ENCODE measurements around the gene ANKMY2.
"Not testable (repeated sequence)": the region's sequence is repeated elsewhere in the genome, so short reads cannot be mapped to it uniquely, and the experiment has no call there.

The ANKMY2 gene

DNA sequence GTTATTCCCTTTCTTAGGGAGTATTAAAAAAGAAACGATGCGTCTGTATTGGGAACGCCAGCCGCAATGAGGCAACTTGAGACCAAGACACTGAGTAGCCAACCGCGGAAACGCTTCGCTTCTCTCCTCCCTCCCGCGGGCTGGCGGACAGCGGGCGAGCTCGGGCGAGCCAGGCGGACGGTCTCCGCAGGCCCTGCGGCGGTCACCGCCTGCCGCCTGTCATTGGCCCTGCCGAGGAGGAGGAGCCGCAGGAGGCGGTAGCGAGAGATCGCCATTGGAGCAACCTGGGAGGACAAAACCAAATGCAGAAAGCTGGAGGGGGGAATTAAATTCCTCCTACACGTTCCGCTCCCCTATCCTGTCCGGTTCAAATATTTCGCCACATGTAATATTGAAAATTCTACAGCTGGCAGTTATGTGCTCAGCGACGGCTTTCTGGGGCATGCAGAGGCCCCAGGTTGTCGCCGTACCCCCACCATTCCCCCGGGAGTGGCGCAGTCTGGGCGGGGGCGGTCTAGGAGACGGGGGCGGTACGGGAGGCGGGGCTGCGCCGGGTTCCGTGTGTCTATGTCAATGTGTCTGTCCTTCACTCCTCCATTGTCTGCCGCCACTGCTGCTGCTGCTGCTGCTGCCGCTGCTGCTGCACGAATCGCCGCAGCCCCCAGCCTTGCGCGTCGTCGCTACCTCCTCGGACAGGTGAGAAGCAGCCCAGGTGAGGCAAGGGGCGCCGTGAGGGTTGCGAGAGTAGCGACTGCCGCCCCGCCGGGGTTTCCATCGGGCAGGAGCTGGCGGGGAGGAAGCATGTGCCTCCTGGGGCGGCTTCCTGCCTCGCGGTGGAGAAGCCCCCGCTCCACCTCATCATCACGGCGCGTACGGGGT is at the start of gene ANKMY2, which contains the start of gene BZW2:
Gene ANKMY2, minus strand, starts transcription at position 162 of the 879 bp plus-strand sequence. CDS start 181 bp downstream, outside the sequence.
Gene BZW2, plus strand, starts transcription at position 589 of the 879 bp plus-strand sequence. CDS start 19,263 bp downstream, outside the sequence.
- DNase-seq = peak; percentile 98

DNA sequence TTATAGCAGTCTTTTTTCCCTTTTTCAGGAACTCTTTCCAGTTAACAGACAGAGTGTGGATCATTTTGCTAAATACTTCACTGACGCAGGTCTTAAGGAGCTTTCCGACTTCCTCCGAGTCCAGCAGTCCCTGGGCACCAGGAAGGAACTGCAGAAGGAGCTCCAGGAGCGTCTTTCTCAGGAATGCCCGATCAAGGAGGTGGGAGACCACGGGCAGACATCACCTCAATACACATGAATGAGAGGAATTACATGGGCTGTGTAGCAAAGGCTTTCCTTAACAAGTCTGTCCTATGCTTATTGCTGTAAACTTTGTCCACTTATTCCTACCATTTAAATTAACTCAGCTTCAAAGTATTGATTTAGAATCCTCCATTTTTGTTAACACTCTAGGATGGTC is 49.3 kb upstream of the ANKMY2 start:
- DNase-seq = no peak

DNA sequence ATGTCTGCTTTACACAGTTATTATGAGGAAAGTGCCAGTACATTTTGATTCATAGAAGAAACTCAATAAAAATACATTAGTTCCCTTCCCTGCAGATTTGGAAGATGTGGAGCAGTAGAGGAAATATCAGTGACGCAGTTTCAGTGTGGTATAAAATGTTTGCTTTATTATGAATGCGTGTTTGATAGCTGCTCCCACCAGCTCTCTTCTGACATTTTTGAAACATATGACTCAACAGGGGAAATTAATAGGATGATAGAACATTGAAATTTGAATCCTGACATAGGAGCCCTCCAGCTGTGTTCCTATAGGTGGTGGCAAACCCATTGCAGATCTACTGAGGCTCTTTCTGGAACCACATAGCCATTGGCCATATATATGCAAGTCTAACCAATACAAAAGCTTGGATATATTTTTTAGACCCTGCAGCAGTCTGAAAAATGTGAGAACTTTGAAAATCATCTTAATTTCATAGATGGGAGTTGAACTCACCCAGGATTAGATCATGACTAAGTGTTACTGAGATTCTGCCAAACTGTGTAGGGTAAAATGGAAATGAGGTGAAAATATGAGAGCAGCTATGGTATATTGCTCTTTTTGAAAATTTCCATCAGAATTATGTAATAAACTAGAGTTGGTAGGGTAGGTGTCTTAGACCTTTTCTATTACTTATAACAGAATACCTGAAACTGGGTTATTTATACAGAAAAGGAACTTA is 48.2 kb upstream of the ANKMY2 start:
- DNase-seq = no peak

DNA sequence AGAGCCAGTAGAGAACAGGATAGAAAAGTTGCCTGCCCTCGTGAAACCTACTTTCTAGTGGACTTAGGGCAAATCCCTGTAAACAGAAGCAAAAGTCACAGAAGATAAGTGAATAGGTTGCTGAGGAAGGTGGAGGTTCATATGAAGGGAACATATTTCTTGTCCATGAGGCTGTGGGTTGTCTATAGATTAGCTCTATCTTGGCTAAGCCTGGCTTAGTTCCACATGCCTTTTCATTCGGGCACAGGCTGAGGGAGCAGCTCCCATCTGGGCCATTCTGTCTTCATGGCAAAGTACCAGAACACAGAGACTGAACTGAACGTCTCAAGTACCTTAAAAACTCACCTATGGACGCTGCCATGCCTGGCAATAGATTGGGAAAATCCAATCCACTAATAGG is 45.7 kb upstream of the ANKMY2 start:
- DNase-seq = no peak

DNA sequence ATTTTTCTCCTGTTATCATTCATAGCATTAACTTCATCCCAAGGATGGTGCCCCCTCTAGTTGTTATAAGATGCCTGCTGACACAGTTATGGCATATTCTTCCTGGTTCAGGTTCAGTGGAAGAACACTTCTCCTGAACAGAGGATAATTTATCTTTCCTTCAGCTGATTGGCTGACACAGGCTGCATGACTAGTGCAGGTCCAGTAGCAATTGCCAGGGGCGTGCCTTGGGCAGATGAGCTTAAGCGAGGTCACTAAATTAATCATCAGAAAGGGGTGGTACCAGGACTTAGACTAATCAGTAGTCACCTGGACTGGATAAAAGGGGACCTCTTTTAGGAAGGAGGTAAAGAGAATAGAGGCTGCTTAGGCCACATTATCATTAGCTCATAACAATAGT is 42.7 kb upstream of the ANKMY2 start:
- DNase-seq = no peak

DNA sequence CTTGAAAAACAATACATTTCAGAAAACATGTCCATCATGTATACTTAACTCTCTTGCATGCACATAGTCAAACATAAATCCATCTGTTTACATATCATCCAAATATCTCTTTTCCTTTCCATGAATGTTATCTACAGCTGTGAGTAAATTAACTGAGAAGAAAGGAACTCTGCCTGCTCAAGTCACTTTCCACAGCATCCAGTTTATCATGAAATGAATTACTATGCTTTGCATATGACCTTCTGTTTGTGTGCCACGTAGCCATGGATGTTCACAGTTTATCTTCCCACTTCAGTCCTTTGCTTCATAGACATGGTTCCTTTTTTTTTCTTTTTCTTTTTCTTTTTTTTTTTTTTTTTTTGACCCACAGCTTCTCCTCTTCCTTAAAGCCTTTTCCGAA is 40.0 kb upstream of the ANKMY2 start:
- DNase-seq = no peak

DNA sequence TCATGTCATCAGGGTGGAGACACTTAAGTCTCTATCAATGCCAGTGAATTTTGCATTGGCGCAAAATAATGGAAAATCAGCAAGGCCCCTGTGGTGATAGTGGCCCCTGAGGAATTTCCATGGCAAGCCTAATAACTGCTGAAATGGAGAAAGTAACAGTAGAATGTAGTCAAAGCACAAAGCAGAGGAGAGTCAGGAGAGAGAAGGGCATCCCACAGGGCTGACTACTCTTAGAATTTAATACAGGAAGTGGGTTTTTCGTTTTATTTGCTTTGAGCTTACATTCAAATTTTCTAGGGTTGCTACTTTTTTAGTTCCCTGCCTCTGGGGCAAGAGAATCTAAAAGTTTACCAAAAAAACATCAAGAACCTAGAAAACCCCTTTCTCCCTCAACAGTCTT is 39.4 kb upstream of the ANKMY2 start:
- DNase-seq = no peak

DNA sequence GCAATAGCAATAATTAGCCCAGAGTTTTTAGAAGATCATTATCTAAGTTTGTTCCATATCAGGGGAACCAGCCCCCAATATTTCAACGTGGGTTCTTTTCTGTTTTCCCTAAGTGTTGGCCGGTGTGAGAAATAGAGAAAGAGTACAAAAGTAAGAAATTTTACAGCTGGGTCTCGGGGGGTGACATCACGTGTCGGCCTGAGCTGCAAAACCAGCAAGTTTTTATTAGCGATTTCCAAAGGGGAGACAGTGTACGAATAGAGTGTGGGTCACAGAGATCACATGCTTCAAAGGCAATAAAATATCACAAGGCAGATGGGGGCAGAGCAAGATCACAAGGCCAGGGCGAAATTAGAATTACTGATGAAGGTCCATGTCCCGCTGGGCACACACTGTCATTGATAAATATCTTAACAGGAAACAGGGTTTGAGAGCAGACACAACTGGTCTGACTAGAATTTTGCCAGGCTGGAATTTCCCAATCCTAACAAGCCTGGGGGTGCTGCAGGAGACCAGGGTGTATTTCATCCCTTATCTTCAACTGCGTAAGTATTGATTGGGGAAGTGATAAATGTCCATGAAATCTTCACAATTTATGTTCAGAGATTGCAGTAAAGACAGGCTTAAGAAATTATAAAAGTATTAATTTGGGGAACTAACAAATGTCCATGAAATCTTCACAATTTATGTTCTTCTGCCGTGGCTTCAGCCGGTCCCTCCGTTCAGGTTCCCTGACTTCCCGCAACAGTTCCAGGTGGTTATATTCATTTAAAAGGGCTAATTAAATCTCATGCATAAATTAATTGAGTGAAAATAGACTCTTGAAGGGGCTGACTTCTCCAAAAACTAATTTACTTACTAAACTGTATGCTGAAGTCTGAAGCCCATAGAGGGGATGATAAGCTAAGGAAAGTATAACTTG is 33.4 kb upstream of the ANKMY2 start:
- DNase-seq = peak; percentile 76

DNA sequence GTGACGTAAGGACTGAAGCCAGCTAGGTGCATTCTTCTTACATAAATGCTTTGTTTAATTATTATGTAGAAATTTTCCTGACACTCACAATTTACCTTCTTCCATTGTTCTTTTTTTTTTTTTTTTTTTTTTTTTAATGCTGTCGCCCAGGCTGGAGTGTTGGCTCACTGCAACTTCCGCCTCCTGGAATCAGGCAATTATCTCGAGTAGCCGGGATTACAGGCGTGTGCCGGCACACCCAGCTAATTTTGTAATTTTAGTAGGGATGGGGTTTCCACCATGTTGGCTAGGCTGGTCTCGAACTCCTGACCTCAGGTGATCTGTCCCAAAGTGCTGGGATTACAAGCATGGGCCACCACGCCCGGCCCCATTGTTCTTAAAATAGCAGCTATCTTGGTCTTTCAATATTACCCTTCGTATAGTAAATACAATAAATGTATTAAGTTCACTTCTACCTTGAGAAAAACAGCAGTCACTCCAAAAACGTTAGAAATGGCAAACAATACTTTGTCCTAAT is 32.5 kb upstream of the ANKMY2 start:
- DNase-seq = no peak

DNA sequence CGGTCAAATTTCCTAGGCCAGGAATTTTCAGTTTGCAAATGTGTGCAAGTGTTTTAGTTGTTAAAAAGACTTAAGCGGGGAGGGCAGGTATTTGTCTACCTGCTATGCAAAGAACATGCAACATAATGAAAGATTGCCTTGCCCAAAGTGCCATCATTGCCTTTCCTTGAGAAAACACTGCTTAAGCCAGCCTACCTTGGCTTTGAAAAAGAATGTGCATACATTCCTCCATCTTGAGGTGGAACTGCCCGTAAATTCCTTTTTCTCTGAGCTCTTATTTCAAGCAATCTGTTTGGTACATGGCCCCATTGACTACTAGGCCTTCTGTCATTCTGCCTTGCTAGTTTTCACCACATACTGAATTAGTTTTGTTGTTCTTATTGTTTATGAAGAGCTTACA is 29.7 kb upstream of the ANKMY2 start:
- DNase-seq = no peak

DNA sequence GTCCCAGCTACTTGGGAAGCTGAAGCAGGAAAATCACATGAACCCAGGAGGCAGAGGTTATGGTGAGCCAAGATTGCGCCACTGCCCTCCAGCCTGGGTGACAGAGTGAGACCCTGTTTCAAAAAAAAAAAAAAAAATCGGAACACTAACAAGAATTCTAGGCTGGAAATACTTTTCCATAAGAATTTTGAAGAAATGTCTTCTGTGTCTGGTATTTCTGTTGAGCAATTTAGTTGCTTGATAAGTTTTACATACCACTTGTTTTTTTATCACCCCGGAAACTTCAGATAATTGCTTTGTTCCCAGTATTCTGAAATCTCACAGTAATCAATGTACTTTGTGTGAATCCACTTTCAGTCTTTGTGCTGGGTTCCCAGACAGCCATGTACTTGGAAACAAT is 26.3 kb upstream of the ANKMY2 start:
- DNase-seq = no peak

DNA sequence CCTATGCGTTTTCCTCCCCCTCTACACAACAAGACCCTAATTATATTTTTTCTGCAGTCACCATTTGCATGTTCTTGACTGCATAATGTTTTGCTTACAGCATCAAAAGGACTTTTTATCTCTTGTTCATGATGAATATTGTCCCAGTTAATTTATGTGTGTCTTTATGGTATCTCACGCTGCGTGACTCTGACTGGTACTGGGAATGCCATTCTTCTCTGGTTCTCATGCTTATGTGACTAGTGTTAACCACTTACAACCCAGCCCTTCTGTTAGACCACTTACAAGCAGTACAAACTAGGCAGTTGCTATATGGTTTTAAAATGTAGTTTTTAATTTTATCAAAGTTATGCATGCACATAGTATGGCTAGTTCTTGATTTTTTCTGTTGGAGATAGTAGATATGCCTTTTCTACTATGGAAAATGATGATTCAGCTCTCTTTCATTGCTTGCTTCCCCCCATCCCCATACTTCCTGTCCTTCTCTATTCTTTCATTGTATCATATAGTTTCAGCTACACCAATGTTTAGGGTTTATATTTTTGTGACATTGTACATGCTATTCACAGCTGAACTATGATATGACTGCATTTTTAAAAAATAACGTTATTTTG is 25.3 kb upstream of the ANKMY2 start:
- no peak for DNase-seq

DNA sequence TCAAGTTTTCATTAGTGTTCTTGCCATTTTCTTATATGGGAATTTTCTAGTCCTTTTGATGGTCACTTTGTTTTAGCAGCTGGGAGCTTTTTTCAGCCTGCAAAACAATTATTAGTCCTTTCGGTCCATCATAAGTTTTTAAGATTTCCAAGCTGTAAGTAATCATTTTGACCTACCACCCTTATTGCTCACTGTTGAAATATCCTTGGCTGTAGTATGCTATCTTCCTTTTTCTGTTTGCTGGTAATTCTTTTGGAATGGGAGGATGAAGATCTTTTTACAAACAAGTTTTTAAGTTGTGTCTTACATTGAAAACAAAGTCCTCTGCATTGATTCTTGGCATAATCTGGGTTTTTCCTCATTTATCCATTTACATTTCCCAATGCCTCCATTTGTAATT is 24.5 kb upstream of the ANKMY2 start:
- no peak for DNase-seq

DNA sequence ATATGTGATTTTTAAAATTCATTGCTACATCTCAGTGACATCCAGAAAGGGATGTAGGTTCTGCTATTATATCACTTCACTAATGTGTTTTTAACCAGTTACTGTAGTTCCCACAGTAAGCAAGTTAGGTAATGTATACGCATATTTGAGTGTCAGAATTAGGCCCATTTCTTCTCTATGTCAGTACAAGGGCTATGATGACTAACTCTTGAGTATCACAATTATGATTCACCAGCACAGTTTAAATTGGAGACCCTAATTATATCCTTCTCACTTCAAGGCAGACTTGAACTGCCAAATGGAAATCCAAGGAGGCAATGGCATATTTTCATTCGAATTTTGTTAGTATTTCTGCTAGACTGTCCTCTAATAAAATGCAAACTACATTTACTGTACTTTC is 24.0 kb upstream of the ANKMY2 start:
- DNase-seq = no peak

DNA sequence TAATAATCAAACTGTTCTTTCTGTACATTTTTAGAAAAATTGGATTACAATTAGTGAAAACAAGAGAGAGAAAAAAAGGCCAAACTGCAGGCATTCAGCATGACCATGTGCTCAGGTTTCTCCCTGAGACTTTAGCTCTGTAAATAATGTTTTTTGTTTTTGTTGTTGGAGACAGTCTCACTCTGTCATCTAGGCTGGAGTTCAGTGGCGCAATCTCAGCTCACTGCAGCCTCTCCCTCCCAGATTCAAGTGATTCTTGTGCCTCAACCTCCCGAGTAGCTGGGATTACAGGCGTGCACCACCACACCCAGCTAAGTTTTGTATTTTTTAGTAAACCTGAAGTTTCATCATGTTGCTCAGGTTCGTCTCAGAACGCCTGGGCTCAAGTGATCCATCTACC is 23.4 kb upstream of the ANKMY2 start:
- no peak for DNase-seq

DNA sequence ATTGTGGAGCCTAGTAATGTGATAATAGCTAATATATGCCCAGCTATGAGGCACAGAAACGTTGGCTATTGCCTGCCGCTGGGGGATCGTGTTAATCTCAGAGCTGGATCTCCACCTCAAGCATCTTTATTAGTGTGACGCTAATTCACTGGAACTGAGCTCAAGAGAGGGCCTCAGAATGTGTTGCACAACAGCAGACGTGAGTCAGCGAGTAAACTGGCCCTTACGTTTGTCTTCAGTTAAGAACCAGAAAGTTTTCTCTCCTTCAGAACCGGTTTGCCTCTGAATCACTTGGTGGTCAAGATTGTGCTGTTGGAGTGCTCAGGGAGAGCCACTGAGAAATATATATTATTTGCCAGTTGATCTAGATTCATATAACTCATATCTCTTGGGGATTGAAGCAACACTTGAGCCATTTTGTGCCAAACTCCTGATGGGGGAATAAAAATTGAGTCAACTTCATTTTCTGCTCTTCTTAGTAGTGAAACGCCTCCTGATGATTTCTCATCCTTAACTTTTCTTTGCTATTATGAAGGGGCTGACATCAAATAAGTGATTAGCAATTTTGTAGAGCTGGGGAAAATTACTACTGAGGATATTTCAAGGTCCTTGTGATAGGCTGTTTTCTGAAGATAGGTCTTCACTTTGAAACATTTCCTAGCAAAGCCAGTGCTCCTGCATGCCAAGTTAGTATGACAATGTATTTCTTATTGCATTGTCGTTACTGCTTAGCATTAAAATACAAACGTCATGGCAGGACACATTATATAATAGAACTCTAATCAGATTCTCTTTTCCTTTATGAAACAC is 22.7 kb upstream of the ANKMY2 start:
- DNase-seq = peak; percentile 95

DNA sequence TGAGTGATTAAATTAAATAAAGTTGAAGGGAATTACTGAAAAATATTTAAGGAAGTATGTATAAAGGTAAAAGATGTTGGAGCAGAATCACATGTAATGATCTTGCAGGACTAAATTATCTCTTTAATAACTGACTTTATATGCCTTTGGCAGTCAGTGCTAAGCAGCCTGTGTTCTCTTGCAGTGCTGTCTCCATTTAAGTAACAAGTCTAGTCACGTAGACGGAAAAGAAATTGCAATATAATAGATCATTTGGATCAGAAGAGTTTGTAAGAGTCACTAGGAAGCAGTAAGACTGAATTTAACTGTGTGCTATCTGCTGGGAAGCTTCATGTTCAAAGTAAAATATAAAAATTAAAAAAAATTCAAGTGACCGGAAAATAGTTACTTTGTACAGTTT is 21.8 kb upstream of the ANKMY2 start:
- DNase-seq = no peak

DNA sequence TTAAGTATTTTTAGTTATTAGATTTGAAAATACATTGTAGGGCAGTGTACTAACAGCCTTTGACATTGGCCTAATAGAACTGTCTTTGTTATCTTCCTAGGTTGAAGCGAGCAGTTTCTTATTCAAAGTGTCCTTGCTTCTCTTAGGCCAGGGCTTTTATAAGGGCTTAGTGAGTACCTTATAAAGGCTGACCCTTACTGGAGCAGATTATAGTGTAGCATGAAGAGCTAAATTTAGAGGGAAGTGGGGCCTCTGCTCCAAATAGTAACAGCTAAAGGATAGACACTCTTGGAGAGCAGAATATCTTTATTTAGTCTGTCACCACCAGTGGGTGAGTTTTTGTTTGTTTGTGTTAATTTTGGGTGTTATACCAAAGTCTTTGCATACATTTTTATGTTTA is 16.4 kb upstream of the ANKMY2 start:
- no peak for DNase-seq

DNA sequence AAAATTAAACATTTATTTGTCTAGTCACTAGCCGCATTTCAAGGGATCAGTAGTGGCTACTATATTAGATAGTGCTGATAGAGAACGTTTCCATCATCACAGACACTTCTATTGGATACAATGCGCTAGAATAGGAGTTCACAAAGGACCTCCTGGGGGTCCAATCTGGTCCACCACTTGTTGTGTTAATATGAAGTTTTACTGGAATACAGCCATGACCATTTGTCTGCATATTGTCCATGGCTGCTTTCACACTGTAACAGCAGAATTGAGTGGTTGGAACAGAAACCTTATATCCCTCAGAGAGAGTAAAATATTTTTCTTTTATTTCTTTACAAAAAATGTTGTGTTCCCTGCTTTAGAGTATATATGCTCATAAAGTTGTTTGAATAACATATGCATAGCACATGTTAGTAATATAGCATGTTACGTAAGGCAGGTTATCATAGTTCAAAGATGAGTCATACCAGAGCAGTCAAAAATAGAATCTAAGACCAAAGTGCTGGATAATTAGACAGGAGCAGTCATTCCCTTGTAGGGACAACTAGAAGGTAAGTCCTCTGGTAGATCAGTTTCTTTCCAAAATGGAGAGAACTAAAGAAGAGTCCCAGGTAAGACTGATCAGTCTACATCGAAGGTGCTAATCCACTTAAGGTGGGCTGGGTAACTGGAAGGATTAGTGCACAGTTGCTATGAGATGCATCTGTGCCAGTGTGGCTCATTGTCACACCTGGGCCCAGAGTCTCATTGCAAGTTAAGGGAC is 15.3 kb upstream of the ANKMY2 start:
- no peak for DNase-seq

DNA sequence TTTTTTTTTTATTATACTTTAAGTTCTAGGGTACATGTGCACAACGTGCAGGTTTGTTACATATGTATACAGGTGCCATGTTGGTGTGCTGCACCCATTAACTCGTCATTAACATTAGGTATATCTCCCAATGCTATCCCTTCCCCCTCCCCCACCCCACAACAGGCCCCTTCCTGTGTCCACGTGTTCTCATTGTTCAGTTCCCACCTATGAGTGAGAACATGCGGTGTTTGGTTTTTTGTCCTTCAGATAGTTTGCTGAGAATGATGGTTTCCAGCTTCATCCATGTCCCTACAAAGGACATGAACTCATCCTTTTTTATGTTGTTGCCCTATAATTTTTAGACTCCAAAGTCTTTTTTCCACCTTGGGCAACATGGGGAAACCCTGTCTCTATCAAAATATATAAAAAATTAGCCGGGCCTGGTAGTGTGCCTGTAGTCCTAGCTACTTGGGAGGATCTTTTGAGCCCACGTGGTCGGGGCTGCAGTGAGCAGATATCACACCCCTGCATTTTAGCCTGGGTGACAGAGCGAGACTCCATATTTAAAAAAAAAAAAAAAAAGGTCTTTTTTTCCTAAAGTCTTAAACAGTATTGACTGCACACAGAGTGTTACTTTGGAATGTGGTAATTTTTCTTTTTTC is 14.4 kb upstream of the ANKMY2 start:
- DNase-seq = not testable (repeated sequence)
